Measurements from ENCODE around the gene AMPH.
"Not testable (repeated sequence)": the region's sequence is repeated elsewhere in the genome, so short reads cannot be mapped to it uniquely, and the experiment has no call there.

DNA sequence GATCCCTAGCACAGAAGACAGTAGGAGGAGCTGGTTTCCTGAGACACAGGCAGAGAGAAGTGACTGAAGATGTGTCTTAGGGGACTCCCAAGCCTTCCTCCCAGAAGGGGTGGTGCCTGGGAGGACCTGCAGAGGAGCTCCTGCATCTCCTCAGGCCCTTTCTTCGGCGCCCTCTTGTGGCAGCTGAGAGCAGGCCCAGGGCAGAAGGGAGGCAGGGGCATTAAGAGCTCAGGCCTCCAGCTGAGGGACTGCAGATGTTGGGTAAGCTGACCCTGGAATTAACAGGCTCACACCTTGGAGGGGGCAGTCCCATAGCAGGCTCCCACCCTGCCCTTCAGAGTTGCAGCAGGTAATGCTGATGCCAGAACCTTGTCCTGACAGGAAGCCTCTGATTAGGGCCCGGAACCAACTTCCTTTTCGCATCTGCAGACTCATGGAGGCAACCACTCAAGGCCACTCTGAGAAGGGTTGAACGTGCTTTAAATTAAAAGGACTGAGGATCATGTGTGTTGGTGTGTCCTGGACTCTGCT, 272.0 kb downstream of the AMPH start:
- not testable (repeated sequence) for TF ChIP-seq EP300 (IDR thresholded peaks at IDR 0.05); POLR2A (IDR thresholded peaks at IDR 0.05; ENCODE audit: low read depth)
- TF ChIP-seq, protein P1, sequence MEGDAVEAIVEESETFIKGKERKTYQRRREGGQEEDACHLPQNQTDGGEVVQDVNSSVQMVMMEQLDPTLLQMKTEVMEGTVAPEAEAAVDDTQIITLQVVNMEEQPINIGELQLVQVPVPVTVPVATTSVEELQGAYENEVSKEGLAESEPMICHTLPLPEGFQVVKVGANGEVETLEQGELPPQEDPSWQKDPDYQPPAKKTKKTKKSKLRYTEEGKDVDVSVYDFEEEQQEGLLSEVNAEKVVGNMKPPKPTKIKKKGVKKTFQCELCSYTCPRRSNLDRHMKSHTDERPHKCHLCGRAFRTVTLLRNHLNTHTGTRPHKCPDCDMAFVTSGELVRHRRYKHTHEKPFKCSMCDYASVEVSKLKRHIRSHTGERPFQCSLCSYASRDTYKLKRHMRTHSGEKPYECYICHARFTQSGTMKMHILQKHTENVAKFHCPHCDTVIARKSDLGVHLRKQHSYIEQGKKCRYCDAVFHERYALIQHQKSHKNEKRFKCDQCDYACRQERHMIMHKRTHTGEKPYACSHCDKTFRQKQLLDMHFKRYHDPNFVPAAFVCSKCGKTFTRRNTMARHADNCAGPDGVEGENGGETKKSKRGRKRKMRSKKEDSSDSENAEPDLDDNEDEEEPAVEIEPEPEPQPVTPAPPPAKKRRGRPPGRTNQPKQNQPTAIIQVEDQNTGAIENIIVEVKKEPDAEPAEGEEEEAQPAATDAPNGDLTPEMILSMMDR (IDR thresholded peaks at IDR 0.05) = peak in 2 of 3 experiments; percentile 11 to 36

Data from esophagus muscularis mucosa (tissue), 4 donors.